GM08714 (cell line): ENCODE measurements around the gene SUN5.

Source experiments
- H3K4me3 ChIP-seq: fragments of 200-500 bp; sonication (Bioruptor generic); 2 replicates; pipeline ENCODE4 v1.5.1; 2014; ENCODE audit warnings: mild to moderate bottlenecking, low read length, inconsistent platforms
- ZNF274 ChIP-seq: IDR thresholded peaks from 2 replicates; pipeline ENCODE4 v1.6.1; 2012; ENCODE audit warnings: mild to moderate bottlenecking, low read depth, low read length

Gene SUN5

DNA sequence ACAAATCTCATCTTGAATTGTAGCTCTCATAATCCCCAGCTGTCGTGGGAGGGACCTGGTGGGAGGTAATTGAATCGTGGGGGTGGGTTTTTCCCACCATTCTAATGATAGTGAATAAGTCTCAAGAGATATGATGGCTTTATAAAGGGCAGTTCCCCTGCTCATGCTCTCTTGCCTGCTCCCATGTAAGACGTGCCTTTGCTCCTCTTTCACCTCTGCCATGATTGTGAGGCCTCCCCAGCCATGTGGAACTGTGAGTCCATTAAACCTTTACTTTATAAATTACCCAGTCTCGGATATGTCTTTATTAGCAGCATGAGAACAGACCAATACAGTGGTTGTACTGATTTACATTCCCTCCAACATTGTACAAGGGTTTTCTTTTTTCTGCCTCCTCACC is 69.7 kb downstream of the SUN5 start:
- no peak for TF ChIP-seq ZNF274
- no peak overlapping the region for H3K4me3 ChIP-seq
